ENCODE measurements around the gene THRSP.
"Not testable (repeated sequence)": the region's sequence is repeated elsewhere in the genome, so short reads cannot be mapped to it uniquely, and the experiment has no call there.

THRSP gene

GRCh38 chr11:78063440-78064181 lies at the start of gene THRSP:
Gene THRSP, plus strand, starts transcription at chr11:78063861. Its CDS starts 21 bp downstream, at chr11:78063882.
- no peak for DNase-seq

GRCh38 chr11:78014937-78015520 lies 48.6 kb upstream of the THRSP start:
- DNase-seq, result not testable (repeated sequence)

- DNase-seq, result no peak
Measured at GRCh38 chr11:78015878-78016277, 47.8 kb upstream of the THRSP start.

GRCh38 chr11:78019808-78020207 lies 43.9 kb upstream of the THRSP start:
- no peak for DNase-seq

- no peak for DNase-seq
Measured at GRCh38 chr11:78020246-78020645, 43.4 kb upstream of the THRSP start.

GRCh38 chr11:78021611-78022010 lies 42.0 kb upstream of the THRSP start:
- DNase-seq, result no peak

- DNase-seq, result peak; percentile 40
Measured at GRCh38 chr11:78022397-78023396, 41.0 kb upstream of the THRSP start, which contains the start of gene KCTD14. Gene KCTD14, minus strand, starts transcription at chr11:78023276. Its CDS starts 27 bp downstream, at chr11:78023249.

- DNase-seq, result no peak
Measured at GRCh38 chr11:78023426-78023825, 40.2 kb upstream of the THRSP start.

- DNase-seq, result no peak
Measured at GRCh38 chr11:78025378-78025777, 38.3 kb upstream of the THRSP start.

GRCh38 chr11:78027759-78028158 lies 35.9 kb upstream of the THRSP start:
- no peak for DNase-seq

- DNase-seq, result peak; percentile 7
Measured at GRCh38 chr11:78028423-78028822, 35.2 kb upstream of the THRSP start.

GRCh38 chr11:78030429-78031325 lies 33.0 kb upstream of the THRSP start:
- peak; percentile 81 for DNase-seq

GRCh38 chr11:78031629-78032028 lies 32.0 kb upstream of the THRSP start:
- no peak for DNase-seq

- DNase-seq, result no peak
Measured at GRCh38 chr11:78032090-78032489, 31.6 kb upstream of the THRSP start.

- DNase-seq, result no peak
Measured at GRCh38 chr11:78033040-78033439, 30.6 kb upstream of the THRSP start.

- no peak for DNase-seq
Measured at GRCh38 chr11:78034623-78035022, 29.0 kb upstream of the THRSP start.

GRCh38 chr11:78036313-78036712 lies 27.3 kb upstream of the THRSP start:
- DNase-seq, result no peak

GRCh38 chr11:78037056-78037455 lies 26.6 kb upstream of the THRSP start:
- no peak for DNase-seq

GRCh38 chr11:78037825-78038620 lies 25.6 kb upstream of the THRSP start:
- no peak for DNase-seq

- DNase-seq, result no peak
Measured at GRCh38 chr11:78038697-78039313, 24.9 kb upstream of the THRSP start.

- no peak for DNase-seq
Measured at GRCh38 chr11:78039391-78039918, 24.2 kb upstream of the THRSP start.

Measured in NCI-H774 (cell line).